ENCODE data around the gene ADAMTSL3.

DNA sequence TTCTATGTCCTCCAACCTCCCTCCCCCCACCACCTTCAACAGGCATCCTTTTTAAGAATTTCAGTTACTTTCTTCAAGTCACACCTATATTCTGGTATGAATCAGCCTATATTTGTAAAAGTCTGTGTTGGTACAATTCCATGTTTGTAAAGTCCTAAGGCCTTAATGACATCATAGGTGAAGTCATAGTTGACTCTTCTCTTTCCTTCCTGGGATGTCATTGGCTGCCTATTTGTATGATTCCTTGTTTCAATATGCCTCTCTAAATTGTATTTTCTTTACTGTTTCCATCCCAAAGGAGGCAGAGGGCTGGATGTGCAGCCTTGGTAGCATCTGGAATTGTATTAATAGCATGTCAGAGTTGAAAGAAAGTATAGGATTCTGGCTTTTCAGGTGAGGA lies 56.5 kb downstream of the ADAMTSL3 start:
- TF ChIP-seq CTCF (IDR thresholded peaks at IDR 0.05), result no peak
- no peak for TF ChIP-seq POLR2A (IDR thresholded peaks at IDR 0.05)
